Midbrain (tissue), 1 donor: Measurements from ENCODE around the gene AUH.
A peak's percentile ranks its signal among the peaks of the same experiment; 100 is the strongest.
"Not testable (repeated sequence)": the region's sequence is repeated elsewhere in the genome, so short reads cannot be mapped to it uniquely, and the experiment has no call there.

Source experiments
- DNase-seq: peaks from one replicate; lab custom pipeline; 2025; lab: John Stamatoyannopoulos, UW

AUH gene

GRCh38 chr9:91378695-91379127 is 17.0 kb upstream of the AUH start:
- DNase-seq: no peak

DNA sequence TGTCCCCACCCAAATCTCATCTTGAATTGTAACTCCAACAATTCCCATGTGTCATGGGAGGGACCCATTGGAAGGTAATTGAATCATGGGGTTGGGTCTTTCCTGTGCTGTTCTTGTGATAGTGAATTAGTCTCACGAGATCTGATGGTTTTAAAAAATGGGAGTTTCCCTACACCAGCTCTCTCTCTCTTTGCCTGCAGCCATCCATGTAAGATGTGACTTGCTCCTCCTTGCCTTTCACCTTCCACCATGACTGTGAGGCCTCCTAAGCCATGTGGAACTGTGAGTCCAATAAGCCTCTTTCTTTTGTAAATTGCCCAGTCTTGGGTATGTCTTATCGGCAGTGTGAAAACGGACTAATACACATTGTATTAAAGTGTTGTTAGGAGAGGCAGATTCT is 16.3 kb upstream of the AUH start:
- DNase-seq: not testable (repeated sequence)

DNA sequence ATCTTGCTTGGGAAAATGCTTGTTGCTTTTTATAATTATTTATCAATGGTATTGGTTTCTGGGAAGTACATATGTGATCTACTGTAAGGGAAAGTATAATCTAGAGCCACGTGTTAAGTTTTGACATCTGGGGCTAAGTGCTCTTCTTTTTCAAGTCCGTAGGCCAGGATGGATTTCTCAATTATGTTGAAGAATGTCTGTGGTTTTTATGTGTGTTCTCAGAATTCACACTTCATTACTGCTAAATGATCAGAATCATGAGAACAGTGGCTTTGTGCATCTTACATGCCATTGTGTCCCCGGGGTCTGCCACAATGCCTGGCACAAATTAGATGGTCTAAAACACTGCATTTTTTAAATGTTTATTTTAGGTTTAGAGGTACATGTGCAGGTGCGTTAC is 14.5 kb upstream of the AUH start:
- no peak for DNase-seq

DNA sequence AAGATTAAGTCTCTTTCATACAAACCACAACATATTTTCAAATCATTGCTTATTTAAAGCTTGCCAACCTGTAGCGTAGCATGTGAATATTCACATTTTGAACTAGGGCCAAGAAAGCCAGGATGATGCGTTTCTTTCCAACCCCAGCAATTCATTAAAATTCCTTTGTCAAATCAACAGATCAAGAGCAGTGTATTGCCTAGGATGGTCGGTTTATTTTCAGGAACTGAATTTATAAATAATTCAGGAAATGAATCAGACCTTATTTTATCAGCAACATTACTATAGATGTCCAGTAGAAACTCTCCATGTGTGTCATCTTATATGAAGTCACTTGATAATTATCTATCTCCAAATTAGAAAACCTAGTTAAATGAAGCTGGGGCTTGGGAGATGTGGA is 13.2 kb upstream of the AUH start:
- no peak for DNase-seq

GRCh38 chr9:91371894-91372293 is 10.2 kb upstream of the AUH start:
- DNase-seq: no peak

GRCh38 chr9:91370006-91370405 is 8.3 kb upstream of the AUH start:
- DNase-seq: not testable (repeated sequence)

- no peak for DNase-seq
These were observed 3.0 kb upstream of the AUH start for GRCh38 chr9:91364702-91365101.

DNA sequence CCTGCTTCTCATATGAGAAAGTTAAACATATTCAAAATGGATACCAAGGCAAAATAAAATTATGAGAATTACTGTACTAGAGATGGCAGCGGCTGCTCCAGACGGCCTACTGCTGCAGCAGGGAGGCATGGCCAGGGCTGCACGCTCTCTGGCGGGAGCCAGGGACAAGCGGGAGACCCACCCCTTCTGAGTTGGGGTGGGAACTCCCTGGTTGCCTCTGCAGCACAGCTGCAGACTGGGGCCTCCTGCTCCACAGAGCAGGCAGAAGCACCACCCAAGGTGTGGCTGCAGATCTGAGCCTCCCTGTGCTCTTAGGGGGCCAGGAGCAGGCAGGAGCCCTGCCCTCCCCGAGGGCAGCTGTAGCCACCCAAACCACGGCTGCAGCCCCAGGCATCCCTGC is 2.3 kb upstream of the AUH start:
- DNase-seq: no peak

- DNase-seq: no peak
These were observed 413 bp upstream of the AUH start for GRCh38 chr9:91362051-91362611.

DNA sequence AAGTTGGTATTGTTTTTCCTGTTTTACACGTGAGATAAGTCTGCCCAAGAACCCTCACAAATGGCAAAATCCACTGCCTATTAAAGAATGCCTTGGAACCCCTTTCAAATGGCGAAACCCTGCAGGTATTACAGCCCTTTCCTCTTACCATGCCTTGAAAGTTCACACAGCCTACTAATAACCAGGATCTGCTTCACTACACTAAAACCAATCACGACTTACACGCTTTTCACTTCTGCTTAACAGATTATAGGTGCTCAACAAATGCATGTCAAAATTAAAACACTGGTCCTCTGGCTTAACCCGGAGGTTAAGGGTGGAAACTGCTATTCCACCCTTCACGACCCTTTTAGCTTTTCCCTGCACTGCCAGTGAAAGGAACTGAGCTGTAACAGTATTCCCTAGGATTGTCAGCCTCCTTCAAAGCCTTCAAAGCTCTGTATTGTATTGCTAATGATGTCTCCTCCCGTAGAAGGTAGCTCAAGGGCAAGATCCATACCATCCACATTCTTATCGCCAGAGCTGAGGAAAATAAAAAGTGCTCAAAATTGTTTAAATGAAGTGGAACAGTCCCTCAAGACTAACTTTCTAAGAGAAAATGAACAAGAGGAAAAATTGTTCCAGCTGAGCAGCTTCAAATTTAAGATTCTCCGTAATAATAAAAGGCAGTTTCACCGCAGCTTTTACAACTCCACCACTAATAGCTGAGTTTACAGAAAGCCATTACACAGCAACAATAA is 997 bp downstream of the AUH start:
- peak; percentile 33 for DNase-seq

- no peak for DNase-seq
These were observed 1.8 kb downstream of the AUH start for GRCh38 chr9:91359734-91360470.

DNA sequence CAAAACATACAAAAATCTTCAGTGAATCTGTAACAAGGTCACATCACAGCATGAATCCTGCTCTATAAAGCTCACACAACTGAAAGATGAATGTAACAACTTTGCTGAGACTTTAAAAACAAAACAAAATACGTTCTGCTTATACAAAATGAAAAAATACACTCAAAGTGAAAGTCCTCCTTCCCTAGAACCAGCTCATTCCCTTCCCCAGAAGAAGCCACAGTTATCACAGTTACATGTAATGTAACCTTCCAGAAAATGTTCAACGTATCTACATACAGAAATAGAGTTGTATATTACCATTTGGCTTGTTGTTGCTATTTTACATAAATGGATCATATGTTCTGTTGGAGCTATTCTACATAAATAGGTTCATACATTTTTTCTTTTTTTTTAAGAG is 2.6 kb downstream of the AUH start:
- no peak for DNase-seq

- no peak for DNase-seq
These were observed 6.8 kb downstream of the AUH start for GRCh38 chr9:91354881-91355280.

DNA sequence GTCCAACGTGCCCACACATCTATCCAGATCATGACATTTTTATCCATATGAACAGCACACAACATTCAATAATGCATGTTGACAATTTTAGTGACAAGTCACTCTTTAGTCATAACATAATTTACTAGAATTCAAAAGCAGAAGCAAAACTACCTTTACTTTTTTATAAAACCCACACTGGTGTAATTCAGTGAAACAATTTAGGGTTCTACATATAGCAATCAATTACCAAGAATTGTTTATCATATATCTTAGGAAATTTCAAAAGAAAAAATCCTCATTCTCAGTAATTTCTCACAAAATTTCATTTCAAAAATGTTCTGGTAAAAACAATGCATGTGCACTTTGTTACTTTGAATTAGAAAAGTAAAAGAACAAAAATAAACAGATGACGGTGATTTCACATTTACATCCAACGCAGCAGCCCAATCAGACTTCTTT is 12.6 kb downstream of the AUH start:
- DNase-seq: no peak

DNA sequence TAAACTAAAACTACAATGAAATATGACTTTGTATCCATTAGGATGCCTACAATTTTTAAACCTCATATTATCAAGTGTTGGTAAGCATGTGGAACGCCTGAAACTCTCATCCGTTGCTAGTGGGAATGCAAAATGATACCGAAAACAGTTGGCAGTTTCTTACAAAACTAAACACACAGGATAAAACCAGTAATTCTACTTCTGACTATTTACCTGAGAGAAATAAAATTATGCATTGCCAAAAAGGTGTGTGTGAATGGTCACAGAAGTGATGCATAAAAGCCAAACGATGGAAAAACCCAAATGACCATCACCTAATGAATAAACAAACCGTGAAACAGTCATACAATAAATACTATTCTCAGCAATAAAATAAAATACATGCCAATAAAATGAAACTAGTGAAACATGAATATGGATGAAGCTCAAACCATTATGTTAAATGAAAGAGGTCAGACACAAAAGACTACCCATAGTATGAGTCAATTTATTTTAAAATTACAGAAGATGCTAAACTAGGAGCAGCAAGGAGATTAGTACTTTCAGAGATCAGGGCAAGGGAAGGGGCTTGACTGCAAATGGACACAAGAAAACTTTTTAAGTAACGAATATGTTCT is 13.4 kb downstream of the AUH start:
- DNase-seq: no peak

DNA sequence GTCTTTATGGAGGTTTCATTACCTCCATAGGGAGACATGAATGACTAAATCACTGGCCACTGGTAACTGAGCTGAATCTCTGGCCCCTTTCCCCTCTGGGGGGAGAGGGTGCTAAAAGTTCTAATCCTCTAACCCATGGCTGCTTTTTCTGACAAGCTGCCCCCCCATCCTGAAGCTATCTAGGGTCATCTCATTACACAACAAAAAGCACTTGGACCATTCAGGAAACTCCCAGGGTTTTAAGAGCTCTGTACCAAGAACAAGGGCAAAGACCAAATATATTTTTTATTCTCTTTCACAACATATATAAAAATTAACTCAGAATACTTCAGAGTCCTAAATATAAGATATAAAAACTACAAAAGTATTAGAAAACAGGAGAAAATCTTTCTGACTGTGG is 14.3 kb downstream of the AUH start:
- no peak for DNase-seq

DNA sequence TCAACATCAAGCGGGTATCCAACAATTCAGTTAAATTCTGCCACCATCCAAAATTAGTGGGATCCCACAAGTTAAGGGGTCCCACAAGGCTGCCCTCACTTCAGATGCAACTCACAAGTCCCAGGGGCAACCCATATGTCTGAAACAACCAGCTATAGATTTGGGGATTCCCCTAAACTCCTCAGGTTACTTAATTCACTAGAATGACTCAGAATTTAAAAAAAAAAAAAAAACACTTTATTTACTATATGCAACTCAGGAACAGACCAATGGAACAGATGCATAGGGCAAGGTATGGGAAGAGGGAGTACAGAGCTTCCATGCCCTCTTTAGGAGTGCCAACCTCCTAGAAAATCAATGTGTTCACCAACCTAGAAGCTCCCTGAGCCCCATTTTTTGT is 15.1 kb downstream of the AUH start:
- DNase-seq: no peak

- no peak for DNase-seq
These were observed 15.7 kb downstream of the AUH start for GRCh38 chr9:91345978-91346377.

DNA sequence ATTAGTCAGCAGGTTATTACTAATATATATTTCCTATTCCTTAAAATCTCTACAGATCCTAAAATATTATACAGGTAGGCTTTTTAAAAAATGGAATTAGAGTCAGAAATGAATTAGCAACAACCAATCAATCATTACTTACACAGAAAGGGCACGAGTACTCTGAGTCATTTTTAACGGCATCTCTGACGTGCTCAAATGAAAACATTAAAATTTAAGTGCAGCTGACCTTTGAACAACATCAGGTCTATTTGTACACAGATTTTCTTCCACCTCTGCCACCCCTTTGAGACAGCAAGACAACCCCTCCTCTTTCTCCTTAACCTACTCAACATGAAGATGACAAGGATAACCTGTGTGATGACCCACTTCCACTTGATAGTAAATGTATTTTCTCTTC is 19.1 kb downstream of the AUH start:
- DNase-seq: no peak

- no peak for DNase-seq
These were observed 20.0 kb downstream of the AUH start for GRCh38 chr9:91341749-91342148.

DNA sequence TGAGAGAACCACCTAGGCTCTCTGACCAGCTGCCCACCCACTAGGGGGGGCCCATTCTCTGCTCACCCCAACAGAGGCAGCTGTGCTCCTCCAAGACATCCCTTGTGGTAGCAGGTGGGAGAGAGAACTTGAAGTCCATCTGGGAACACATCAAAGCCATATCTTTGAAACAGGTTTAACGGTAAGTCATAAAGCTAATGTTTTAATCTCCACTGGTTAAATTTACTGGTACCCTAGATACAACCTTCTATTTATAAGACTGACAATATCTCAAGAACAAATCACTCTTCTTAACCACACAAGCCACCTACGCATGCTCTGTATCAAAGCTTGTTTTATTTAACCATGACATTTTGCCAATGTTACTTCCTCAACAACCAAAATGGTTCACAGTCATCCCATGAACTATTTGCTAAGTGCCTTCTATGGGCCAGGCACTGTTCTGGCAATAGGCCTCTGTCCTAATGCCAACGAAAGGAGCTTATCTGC is 20.4 kb downstream of the AUH start:
- no peak for DNase-seq

- no peak for DNase-seq
These were observed 21.2 kb downstream of the AUH start for GRCh38 chr9:91340395-91340967.
